GM12874 (cell line): ENCODE data around the gene GNGT1.

Experiments
- TF ChIP-seq, protein P1 (sequence below): IDR thresholded peaks from 2 replicates; pipeline ENCODE4 v1.5.1; 2011; ENCODE audit warnings: low read depth, mild to moderate bottlenecking, control low read depth, low read length, moderate library complexity; ENCODE audit not compliant: insufficient read depth

The GNGT1 gene

DNA sequence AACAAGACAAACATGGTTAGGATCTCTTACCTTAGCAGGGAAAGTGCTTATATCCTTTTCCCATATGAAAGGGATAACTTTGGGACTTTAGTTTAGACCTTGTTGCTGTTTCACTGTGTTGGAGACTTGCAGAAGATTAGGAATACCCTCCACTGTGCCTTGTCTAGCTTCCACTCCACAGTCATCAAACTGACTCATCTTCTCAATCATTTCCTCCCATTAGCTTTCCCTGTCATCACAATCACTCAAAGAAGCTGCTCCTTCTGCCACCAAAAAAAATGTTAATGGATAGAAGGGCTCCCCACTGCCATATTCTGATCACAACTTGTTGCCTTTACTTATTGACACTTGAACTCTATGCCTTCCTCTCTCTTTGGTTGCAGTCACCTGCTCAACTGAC is 31.9 kb downstream of the GNGT1 start:
- TF ChIP-seq, protein P1, sequence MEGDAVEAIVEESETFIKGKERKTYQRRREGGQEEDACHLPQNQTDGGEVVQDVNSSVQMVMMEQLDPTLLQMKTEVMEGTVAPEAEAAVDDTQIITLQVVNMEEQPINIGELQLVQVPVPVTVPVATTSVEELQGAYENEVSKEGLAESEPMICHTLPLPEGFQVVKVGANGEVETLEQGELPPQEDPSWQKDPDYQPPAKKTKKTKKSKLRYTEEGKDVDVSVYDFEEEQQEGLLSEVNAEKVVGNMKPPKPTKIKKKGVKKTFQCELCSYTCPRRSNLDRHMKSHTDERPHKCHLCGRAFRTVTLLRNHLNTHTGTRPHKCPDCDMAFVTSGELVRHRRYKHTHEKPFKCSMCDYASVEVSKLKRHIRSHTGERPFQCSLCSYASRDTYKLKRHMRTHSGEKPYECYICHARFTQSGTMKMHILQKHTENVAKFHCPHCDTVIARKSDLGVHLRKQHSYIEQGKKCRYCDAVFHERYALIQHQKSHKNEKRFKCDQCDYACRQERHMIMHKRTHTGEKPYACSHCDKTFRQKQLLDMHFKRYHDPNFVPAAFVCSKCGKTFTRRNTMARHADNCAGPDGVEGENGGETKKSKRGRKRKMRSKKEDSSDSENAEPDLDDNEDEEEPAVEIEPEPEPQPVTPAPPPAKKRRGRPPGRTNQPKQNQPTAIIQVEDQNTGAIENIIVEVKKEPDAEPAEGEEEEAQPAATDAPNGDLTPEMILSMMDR: no peak

DNA sequence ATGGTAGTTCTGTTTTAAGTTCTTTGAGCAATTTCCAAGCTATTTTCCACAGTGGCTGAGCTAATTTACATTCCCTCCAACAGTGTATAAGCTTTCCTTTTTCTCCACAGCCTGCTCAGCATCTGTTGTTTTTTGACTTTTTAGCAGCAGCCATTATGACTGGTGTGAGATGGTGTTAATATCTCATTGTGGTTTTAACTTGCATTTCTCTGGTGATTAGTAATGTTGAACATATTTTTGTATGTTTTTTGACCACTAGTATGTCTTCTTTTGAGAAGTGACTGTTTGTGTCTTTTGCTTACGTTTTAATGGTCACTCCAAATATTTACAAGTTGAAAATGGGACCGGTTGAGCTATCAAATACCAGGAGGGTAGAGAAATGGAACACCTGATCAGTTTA is 35.6 kb downstream of the GNGT1 start:
- TF ChIP-seq, protein P1: no peak

DNA sequence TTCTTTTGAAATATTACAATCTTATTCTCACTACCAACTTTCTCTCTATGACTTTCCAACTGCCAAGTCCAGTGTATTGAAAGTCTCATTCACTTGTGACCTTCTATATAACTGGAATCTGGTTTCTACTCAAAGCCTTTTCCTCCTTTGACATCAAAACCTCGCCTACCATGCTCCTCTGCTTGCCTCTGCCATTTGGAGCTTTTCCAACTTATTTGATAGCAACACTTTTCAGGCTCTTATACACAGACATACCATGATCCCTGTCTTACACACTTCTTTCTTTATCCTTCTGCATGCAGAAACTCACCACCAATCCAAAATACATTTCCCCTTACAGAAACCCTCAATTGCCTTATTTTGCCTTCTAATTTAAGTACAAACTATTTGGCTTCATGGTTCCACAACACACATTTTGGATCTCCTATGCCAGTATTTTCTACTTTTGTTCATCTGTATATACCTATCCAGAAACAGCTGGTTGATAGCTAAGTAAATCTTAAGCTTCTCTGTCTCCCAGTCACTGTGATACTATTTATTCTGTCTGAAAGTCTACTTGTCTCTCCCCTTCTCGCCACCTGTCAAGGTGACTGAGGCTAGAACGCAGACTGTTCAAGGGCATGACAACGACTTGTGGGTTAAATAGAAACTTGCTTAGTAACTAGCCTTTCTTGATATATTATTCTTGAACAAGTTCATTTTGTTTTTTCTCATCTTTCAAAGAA is 37.6 kb downstream of the GNGT1 start:
- TF ChIP-seq, protein P1: no peak

DNA sequence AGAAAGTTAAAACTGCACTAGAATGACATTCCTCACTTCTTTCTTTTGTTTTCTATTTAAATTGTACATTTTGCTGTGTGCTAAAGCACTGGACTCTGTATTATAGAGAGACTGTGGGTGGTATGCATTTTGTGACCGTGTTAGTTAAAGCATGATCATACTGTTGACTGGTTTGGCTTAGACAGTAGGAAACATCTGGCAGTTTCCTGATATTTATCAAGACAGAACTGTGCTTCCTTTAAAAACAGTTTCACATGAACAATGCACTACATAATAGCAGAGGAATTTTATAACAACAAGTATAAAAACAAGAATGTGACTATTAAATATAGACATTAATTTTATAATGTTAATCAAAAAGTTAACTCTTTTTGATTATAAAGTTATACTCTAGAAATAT is 38.3 kb downstream of the GNGT1 start:
- TF ChIP-seq, protein P1: no peak

DNA sequence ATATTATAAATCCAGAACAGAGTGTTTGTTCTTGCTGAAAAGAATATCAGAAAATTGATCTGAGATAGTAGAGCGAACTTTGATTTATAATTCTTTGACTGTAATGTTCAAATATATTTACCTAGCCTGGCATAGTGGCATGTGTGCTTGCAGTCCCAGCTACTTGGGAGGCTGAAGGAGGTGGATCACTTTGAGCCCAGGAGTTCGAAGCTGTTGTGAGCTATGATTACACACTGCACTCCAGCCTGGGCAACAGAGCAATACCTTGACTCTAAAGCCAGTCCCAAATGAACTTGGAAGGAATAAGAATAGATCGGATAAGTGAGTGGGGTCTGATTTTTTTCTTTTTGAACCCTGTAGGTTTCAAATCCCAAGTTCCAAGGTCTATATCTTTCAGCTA is 38.7 kb downstream of the GNGT1 start:
- TF ChIP-seq, protein P1: no peak

DNA sequence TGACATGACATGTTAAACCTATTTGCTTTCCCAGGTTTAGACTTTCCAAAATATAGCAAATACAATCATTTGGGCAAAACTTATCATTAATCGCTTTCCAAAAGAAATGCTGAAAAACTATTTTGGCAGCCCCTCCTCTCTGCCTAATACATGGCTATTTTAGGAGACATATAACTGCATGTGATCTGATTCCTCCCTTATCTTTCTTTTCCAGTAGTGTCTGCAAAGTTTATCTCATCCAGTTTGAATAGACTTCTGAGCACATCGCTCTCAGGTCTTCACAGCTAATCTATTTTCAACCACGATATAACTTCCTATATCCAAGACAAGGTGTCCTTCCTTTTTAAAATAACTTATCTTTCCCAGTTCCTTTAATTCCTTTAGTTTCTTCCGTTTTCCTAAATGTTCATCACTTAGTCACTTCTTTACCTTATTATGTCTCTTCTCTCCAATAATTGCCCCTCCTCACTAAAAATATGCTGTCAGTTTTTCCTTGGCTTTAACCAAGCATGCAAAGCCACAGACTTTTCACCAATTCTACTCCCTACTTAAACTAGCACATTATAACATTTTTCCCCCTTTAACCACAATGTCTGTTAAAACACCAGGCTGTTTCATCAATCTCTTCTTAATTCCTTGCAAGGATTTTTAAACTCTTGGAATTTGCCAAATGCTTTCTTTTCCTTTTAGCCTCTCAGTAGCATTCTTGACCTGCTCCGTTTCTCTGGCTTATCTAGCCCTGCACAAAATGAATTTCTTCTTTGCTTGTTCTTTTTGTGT is 39.6 kb downstream of the GNGT1 start:
- TF ChIP-seq, protein P1: no peak

DNA sequence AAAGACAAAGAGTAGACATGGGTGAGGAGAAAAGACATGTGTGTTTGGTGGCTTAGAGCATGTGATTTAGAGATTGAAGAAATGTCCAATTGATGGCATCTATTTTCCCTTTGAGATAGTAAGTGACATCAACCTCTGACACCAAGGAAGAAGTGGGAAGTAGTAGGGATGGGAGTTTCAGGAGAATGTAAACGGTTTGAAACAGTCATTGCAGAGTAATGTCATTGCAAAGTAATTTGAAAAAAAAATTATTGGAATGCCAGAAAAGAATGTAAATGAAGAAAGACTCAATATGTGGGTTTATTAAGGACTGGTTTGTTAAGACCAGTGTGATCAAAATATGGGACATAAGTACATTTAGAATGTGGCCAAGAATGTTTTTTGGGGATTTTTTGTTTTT is 41.7 kb downstream of the GNGT1 start:
- TF ChIP-seq, protein P1: no peak
